Left ventricle myocardium inferior (tissue), 1 donor: ENCODE data around the gene LGR6. TPM values are rescaled to one million over a fixed set of nuclear protein-coding genes. Genes with fewer than 3 reads are reported as not detected.
"Not testable (repeated sequence)": the region's sequence is repeated elsewhere in the genome, so short reads cannot be mapped to it uniquely, and the experiment has no call there.

Experiments
- DNase-seq: peaks from one replicate; pipeline ENCODE4 v3.0.0-alpha.2; 2020
- H3K27ac ChIP-seq: fragments of 200-600 bp; replicated peaks from 2 replicates; pipeline ENCODE4 v1.8.0; 2021
- H3K27me3 ChIP-seq: fragments of 200-600 bp; 2 replicates; pipeline ENCODE4 v1.8.0; 2021; ENCODE audit warnings: low read depth
- H3K36me3 ChIP-seq: fragments of 200-600 bp; 2 replicates; pipeline ENCODE4 v1.8.0; 2021
- H3K4me1 ChIP-seq: fragments of 200-600 bp; 2 replicates; pipeline ENCODE4 v1.8.0; 2021
- H3K4me3 ChIP-seq: fragments of 200-600 bp; 2 replicates; pipeline ENCODE4 v1.8.0; 2021; ENCODE audit warnings: mild to moderate bottlenecking, moderate library complexity
- H3K9me3 ChIP-seq: fragments of 200-600 bp; replicated peaks from 2 replicates; pipeline ENCODE4 v1.8.0; 2021
- intact Hi-C: fragments of 100-400 bp; cut with micrococcal nuclease; formaldehyde crosslinking; loops from one replicate; pipeline ENCODE4 v1.11.0; 2022
- total RNA-seq: library from RNA; stranded (reverse); fragmentation: NEBNext Ultra II Directional; extraction: Animal tissue kit (Norgen Biotek cat#: 25700); gene quantifications from one replicate; pipeline ENCODE4 v1.2.1, GENCODE V29; 2021
- TF ChIP-seq, protein P1 (sequence below): fragments of 200-600 bp; IDR thresholded peaks from 2 replicates; pipeline ENCODE4 v1.8.0; 2021; ENCODE audit warnings: antibody characterized with exemption, mild to moderate bottlenecking, borderline replicate concordance
- donor health status: DM: no; HTN: yes; CAD: no; lungs with severe emphysema.

The LGR6 gene
- total RNA-seq, 1 donor from 2014 or later, result 0.60 TPM

DNA sequence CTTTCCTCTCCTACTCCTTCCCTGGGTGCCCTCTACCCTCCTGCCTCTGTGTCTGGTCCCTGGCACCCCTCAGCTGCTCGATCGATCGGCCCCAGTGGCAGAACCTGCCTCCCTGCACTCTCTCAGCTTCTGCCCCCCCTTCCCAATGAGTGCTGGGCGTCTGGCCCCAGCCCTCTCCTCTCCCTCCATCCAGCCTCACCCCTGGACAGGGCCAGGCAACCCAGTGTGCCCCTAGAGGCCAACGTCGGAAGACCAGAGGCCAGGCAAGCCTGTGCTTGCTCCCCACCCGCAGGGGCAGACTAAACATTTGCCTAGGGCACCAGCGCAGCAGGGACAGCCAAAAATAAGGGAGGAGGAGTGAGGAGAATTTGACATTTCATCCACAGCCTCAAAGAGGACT lies 43.5 kb downstream of the LGR6 start:
- peaks cover 8% of the 10 kb centered on the region for H3K4me1 ChIP-seq
- TF ChIP-seq, protein P1, sequence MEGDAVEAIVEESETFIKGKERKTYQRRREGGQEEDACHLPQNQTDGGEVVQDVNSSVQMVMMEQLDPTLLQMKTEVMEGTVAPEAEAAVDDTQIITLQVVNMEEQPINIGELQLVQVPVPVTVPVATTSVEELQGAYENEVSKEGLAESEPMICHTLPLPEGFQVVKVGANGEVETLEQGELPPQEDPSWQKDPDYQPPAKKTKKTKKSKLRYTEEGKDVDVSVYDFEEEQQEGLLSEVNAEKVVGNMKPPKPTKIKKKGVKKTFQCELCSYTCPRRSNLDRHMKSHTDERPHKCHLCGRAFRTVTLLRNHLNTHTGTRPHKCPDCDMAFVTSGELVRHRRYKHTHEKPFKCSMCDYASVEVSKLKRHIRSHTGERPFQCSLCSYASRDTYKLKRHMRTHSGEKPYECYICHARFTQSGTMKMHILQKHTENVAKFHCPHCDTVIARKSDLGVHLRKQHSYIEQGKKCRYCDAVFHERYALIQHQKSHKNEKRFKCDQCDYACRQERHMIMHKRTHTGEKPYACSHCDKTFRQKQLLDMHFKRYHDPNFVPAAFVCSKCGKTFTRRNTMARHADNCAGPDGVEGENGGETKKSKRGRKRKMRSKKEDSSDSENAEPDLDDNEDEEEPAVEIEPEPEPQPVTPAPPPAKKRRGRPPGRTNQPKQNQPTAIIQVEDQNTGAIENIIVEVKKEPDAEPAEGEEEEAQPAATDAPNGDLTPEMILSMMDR, result peak; percentile 56
- no peaks in the 10 kb centered on the region for H3K36me3 ChIP-seq
- no peak for DNase-seq
- peaks cover 48% of the 10 kb centered on the region for H3K27me3 ChIP-seq
- H3K9me3 ChIP-seq, result no peaks in the 10 kb centered on the region
- intact Hi-C loops, result no loop called here
- no peak overlapping the region for H3K4me3 ChIP-seq
- no peak overlapping the region for H3K27ac ChIP-seq

DNA sequence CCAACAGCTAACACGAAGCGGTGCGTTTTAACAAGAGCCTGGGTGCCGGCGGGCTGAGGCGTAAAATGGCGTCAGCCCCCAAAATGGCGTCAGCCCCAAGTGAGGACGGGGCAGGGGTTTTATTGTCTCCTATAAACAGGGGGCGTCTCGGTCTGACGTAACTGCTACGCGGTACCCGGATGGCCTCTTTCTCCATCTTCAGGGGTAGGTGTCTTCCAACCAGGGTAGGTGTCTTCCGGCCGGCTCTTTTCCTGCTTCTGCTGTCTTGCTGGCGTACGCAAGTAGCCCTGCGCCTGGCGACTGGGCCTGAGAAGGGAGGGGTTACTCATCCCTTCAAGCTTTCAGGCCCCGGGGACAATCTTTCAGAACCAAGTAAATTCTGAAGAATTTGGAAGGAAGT lies 45.3 kb downstream of the LGR6 start:
- intact Hi-C loops, result no loop called here
- TF ChIP-seq, protein P1, result no peak
- Histone ChIP-seq H3K4me1 (peaks cover 8% of the 10 kb centered on the region), H3K27ac (no peak overlapping the region), H3K4me3 (no peak overlapping the region), H3K36me3 (no peaks in the 10 kb centered on the region), H3K27me3 (peaks cover 48% of the 10 kb centered on the region), H3K9me3 (no peaks in the 10 kb centered on the region)
- DNase-seq, result no peak

DNA sequence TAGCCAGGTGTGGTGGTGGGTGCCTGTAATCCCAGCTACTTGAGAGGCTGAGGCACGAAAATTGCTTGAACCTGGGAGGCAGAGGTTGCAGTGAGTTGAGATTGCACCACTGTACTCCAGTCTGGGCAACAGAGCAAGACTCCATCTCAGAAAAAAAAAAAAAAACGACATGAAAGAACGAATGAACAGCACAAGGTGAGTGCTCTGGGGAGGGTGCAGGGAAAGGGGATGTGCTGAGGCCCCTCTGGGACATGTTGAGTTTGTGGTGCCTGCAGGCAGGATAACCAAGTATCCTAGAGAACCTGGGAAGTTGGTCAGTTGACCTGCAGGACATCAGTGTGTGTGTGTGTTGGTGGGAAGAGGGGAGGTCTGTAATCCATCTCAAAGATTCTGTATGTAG lies 46.6 kb downstream of the LGR6 start:
- DNase-seq, H3K4me3 ChIP-seq, H3K36me3 ChIP-seq, H3K9me3 ChIP-seq, H3K27ac ChIP-seq, H3K4me1 ChIP-seq, intact Hi-C loops: not testable (repeated sequence)
- peaks cover 48% of the 10 kb centered on the region for H3K27me3 ChIP-seq

GRCh38 chr1:202240956-202241355 lies 47.4 kb downstream of the LGR6 start:
- no peak overlapping the region for H3K4me3 ChIP-seq
- DNase-seq, result no peak
- no peak overlapping the region for H3K27ac ChIP-seq
- H3K4me1 ChIP-seq, result peaks cover 8% of the 10 kb centered on the region
- TF ChIP-seq, protein P1, result no peak
- no peaks in the 10 kb centered on the region for H3K36me3 ChIP-seq
- H3K27me3 ChIP-seq, result peaks cover 40% of the 10 kb centered on the region
- H3K9me3 ChIP-seq, result no peaks in the 10 kb centered on the region
- intact Hi-C loops, result no loop called here

DNA sequence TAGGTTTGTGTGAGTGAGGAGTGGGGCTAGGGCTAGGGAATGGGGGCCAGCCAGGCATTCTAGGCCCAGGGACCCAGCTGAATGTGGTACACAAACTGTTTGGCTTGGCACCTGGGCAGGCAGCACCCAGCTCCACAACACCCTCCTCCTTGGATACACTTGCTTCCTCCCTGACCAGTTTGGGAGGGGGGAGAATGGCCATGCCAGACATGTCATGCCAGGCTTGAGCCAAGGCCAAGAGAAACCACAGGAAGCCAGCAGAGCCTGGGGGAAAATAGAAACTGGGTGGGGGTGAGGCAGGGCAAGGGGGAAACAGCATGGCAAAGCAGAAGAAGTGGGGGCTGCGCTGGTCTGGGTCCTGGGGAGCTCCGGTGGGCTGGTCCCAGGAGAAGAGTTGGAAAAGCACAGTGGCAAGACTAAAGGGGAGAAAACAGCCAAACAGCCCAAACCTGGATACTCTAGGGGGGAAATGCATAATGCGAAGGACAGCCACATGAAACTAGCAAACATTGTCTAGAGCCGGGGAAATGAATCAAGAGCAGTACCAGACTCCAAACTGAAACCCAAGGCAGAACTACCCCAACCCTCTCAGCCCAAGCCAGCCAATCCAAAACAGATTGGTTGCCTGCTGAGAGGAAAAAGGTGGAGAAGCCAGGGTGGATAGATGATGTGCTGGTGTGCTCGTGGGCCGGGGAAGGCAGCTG lies 47.9 kb downstream of the LGR6 start:
- no peak overlapping the region for H3K27ac ChIP-seq
- no peak overlapping the region for H3K4me3 ChIP-seq
- intact Hi-C loops, result no loop called here

GRCh38 chr1:202242080-202242419 lies 48.5 kb downstream of the LGR6 start:
- DNase-seq, result no peak
- H3K4me3 ChIP-seq, result no peak overlapping the region
- no peaks in the 10 kb centered on the region for H3K36me3 ChIP-seq
- intact Hi-C loops, result no loop called here
- peaks cover 29% of the 10 kb centered on the region for H3K27me3 ChIP-seq
- peaks cover 8% of the 10 kb centered on the region for H3K4me1 ChIP-seq
- no peaks in the 10 kb centered on the region for H3K9me3 ChIP-seq
- TF ChIP-seq, protein P1, result no peak
- H3K27ac ChIP-seq, result no peak overlapping the region

More for the DNA sequence above, 47.9 kb downstream of the LGR6 start:
- H3K36me3 ChIP-seq, result no peaks in the 10 kb centered on the region
- H3K27me3 ChIP-seq, result peaks cover 34% of the 10 kb centered on the region
- no peaks in the 10 kb centered on the region for H3K9me3 ChIP-seq
- TF ChIP-seq, protein P1, result no peak
- no peak for DNase-seq
- H3K4me1 ChIP-seq, result peaks cover 8% of the 10 kb centered on the region
